K562 (cell line): ENCODE measurements around the gene NAPB.

Source experiments
- FOXM1 ChIP-seq, 2 experiments: fragments of 450-650 bp in 1 of 2; sonication (generic) in 1 of 2; formaldehyde crosslinking in 1 of 2; IDR thresholded peaks; 2 replicates each; pipeline versions ENCODE4 v1.6.1 to v1.9.0; 2017 to 2022; ENCODE audit warnings: low read depth in 2 of 2, mild to moderate bottlenecking in 2 of 2, missing genetic modification reagents in 1 of 2, moderate library complexity in 1 of 2
- GABPB1 ChIP-seq: sonication (generic); formaldehyde crosslinking; IDR thresholded peaks from 2 replicates; pipeline ENCODE4 v1.8.0; 2022; ENCODE audit warnings: mild to moderate bottlenecking, missing genetic modification reagents
- MYC ChIP-seq, 2 experiments: fragments of 250-450 bp in 1 of 2; sonication (Bioruptor Pico) in 1 of 2; IDR thresholded peaks; 2 replicates each; pipeline versions ENCODE4 v1.5.1 to v1.6.1; 2012 to 2021; ENCODE audit warnings: low read depth in 2 of 2, borderline replicate concordance in 1 of 2, improper control_type of control experiment in 1 of 2, low read length in 1 of 2, mild to moderate bottlenecking in 1 of 2, moderate library complexity in 1 of 2
- TCF7L2 ChIP-seq: fragments of 150-350 bp; IDR thresholded peaks from 2 replicates; pipeline ENCODE4 v1.6.1; 2016; ENCODE audit warnings: low read depth, mild to moderate bottlenecking, low read length, moderate library complexity
- TF ChIP-seq, protein P1 (sequence below): fragments of 250-450 bp; sonication (Bioruptor Pico); IDR thresholded peaks from 2 replicates; pipeline ENCODE4 v1.8.0; 2021; ENCODE audit warnings: moderate library complexity, mild to moderate bottlenecking, inconsistent platforms

DNA sequence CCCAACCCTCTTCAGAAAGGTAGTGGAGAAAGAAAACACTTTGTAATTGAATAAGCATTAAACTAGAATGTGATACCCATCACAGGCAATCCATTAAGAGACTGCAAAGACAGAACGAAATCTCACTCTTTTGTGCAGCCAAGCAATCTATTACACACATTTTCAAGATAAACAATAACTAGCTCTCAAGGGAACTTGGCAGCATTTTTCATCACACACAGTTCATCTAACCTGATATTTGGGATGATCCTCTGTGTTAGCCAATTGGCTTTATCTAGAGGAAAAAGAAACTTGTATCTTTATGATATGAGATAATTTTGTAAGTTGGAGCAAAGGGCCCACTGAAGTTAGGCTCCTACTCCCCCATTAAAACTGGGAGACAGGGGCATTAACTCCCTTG lies 60.8 kb downstream of the NAPB start:
- TF ChIP-seq FOXM1 (IDR thresholded peaks at IDR 0.05; ENCODE audit: low read depth): no peak
- no peak for TF ChIP-seq FOXM1 (CRISPR knock-in tag; IDR thresholded peaks at IDR 0.05; ENCODE audit: low read depth)
- TF ChIP-seq TCF7L2: no peak
- TF ChIP-seq GABPB1: no peak
- TF ChIP-seq, protein P1, sequence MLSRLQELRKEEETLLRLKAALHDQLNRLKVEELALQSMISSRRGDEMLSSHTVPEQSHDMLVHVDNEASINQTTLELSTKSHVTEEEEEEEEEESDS (CRISPR knock-in tag): no peak
- TF ChIP-seq MYC (IDR thresholded peaks at IDR 0.05; ENCODE audit: low read depth, low read length): no peak
- TF ChIP-seq MYC (CRISPR knock-in tag; IDR thresholded peaks at IDR 0.05; ENCODE audit: borderline replicate concordance, low read depth): no peak
